ENCODE data around the gene ULK1.
"Not testable (repeated sequence)": the region's sequence is repeated elsewhere in the genome, so short reads cannot be mapped to it uniquely, and the experiment has no call there.

ULK1 gene

DNA sequence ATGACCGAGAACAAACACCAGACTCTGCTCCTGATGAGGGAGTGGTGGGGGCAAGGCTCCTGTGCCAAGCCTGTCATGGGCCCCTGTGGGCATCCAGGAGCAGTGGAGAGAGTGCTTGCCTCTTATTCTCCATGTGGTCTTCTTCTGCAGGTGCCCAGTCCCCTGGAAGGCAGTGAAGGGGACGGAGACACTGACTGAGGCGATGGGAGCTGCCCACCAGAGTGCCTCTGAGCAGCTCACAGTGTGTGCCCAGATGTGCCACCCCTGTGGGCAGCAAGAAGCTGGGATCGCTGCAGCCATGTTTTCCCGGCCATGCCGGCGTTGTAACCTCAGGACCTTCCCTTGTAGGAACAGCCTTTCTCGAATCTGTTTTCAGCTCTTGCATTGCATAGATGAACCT is 49.0 kb downstream of the ULK1 start:
- DNase-seq (ENCODE audit: low read depth): no peak

DNA sequence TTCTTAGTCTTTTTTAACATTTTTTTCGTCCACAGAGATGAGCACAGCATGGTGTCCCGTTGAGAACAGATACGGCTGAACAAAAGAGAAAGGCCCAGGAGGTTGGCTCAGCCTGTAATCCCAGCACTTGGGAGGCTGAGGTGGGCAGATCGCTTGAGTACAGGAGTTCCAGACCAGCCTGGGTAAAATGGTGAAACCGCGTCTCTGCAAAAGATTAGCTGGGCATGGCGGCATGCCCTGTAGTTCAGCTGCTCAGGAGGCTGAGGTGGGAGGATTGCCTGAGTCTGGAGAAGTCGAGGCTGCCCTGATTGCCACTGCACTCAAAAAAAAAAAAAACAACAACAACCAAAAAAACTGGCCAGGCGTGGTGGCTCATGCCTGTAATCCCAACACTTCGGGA is 49.5 kb downstream of the ULK1 start:
- no peak for DNase-seq (ENCODE audit: low read depth)

DNA sequence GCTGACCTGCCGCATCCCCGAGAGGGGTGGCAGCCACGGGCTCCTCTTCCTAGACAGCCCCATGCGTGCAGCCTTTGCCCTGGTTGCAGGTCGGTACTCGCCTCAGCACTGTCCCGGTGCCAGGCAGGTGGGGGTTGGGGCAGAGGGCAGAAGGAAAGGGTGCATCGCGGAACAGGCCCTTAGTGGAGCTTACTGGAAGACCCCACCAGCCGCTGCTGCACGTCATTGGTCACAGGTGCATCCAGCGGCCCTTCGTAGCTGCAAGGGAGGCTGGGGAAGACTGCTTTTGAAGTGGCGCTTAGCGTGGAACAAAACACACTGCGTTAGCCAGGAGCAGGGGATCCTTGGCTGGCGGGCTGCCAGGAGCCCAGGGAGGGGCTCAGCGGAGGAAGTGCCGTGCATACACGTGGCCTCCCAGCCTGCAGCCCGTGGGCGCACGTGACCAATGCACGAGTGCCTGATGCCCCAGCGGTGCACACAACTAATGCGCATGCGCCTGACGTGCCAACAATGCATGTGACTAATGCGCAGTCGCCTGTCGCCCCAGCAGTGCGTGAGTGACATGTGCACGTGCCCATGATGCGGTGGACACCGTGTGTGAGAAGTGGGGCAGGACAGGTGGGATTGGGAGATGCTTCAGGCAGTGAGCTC is 50.3 kb downstream of the ULK1 start:
- DNase-seq (ENCODE audit: low read depth): no peak

DNA sequence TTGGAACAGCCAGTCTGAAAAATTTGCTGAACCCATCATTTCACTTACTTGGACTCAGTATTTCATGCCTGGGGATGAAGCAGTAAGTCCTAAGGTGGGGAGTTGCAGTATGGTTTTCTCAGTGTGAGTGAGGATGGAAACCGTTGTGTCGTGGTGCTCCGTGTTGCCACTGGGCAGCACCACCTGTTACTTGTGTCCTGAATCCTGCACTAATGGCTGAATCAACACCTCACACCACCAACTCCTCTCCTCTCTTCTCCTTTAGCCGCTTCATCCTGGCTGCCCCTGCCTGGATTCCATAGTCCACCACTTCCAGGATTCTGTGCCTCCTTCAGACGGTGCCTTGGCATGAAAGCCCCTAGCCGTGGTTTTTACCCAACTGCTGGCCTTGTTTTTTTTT is 52.3 kb downstream of the ULK1 start:
- DNase-seq (ENCODE audit: low read depth): no peak

DNA sequence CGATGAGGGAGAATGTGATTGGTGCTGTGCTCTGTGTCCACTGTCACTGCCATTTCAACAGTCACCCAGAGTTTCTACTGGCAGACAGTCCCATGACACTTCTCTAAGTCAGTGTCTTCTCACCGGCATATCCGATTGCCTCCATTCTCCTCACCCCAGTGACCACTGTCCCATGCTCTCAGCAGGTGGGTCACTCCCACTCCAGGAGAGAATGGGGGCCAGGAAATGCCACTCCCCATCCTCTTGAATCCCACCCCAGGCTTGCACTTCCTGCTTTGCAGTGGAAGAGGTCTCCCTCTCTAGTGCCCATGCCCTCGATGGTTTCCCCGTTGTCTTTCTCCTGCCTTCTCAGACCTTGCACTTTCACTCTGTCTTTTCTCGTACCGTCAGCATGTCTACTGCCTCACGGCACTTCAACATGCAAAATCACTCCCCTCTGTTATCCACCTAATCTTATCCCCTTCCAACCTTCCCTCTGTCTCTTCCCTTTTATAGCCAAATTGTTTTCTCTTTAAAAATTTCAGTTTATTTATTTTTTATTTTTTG is 53.1 kb downstream of the ULK1 start:
- DNase-seq (ENCODE audit: low read depth): no peak

DNA sequence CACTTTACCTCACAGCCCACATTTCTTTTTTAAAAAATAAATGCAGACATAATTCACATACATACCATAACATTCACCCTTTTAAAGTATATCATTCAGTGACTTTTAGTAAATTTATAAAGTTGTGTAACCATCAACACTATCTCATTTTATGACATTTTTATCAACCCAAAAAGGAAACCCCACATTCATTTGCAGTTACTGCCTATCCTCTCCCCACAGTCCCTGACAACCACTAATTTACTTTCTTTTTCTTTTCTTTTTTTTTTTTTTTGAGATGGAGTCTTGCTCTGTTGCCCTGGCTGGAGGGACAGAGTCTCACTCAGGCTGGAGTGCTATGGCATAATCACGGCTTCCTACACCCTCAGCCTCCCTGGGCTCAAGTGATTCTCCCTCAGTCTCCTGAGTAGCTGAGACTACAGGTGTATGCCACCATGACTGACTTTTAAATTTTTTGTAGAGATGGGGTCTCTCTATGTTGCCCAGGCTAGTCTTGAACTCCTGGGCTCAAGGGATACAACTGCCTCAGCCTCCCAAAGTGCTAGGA is 53.8 kb downstream of the ULK1 start:
- no peak for DNase-seq (ENCODE audit: low read depth)

DNA sequence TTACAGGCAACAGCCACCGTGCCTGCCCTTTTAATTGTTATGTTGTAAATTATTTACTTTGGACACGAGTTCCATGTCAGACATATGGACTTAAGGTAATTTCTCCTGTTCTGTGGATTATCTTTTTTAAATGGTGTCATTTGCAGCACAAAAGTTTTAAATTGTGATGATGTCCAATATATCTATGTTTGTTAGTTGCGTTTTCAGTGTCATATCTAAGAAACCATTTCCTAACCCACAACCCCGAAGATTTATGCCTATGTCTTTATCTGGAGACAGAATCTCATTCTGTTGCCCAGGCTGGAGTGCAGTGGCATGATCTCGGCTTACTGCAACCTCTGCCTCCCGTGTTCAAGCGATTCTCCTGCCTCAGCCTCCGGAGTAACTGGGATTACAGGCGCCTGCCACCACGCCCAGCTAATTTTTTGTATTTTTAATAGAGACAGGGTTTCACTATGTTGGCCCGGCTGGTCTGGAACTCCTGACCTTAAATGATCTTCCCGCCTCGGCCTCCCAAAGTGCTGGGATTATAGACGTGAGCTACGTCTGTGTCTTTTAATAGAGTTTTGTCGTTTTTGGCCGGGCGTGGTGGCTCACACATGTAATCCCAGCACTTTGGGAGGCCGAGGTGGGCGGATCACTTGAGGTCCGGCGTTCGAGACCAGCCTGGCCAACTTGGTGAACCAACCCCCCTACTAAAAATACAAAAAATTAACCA is 54.5 kb downstream of the ULK1 start:
- not testable (repeated sequence) for DNase-seq (ENCODE audit: low read depth)

DNA sequence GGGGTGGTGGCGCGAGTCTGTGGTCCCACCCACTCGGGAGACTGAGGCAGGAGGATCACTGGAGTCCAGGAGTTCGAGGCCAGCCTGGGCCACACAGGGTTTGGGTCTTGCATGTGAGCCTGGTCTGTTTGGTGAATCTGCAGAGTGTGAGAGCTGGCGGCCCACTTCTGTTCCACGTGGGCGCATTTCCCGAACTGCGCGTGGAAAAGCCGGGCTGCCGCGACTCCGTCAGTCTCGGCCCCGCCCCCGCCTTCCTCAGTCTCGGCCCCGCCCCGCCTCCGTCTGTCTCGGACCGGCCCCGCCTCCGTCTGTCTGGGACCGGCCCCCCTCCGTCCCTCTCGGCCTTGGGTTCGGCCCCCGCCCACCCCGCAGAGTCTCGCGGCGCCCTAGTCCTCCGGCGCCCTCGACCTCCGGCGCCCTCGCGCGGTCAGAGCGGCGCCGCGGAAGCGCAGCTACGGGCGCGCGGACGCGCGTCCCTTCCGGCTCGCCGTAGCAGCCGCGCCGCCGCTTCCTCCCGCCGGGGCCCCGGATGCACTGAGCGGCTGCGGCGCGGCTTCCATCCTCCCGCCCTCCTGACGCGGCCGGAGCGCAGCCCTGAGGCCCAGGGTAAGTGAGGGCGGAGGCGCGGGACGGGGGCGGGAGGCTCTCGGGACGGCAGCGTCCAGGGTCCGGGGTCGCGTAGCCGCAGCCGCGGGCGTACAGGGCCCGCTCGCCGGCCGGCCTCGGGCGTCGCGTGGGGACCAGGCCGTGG is 55.2 kb downstream of the ULK1 start, which contains the start of gene EP400:
TSS of gene EP400 (plus strand) at position 512 of the 751 bp plus-strand sequence. CDS start 10,678 bp downstream, outside the sequence.
- peak; percentile 94 for DNase-seq (ENCODE audit: low read depth)

DNA sequence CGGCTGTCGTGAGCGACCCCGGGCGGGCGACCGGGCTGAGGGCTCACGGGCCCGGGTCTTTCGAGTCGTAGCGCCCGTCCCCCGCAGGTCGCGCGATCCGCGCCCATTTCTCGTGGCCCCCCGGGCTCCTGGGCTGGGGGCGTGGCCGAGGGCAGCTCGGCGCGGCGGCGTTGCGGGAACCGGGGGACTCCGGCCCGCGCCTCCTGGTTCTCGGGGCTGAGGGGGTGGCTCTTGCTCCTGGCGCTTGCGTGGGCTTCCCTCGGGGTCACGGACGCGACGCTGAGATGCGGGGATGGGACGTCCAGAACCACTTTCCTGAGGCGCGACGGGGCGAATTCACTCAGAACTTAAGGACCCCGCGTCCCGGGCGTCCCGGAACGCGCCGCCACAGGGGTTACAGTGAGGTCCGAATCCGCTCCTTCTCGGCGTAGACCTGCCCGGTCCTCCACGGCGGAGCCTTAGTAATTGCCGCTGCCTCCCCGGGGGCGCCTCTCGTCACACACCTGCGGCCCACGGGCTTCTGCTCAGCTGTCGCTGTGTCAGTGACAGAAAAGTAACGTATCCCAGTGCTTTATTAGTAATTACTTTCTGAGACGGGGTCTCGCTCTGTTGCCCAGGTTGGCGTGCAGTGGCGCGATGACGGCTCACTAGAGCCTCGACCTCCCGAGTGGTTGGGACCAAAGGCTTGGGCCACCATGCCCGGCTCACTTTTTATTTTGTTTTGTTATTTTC is 55.9 kb downstream of the ULK1 start:
- DNase-seq (ENCODE audit: low read depth): peak; percentile 26

DNA sequence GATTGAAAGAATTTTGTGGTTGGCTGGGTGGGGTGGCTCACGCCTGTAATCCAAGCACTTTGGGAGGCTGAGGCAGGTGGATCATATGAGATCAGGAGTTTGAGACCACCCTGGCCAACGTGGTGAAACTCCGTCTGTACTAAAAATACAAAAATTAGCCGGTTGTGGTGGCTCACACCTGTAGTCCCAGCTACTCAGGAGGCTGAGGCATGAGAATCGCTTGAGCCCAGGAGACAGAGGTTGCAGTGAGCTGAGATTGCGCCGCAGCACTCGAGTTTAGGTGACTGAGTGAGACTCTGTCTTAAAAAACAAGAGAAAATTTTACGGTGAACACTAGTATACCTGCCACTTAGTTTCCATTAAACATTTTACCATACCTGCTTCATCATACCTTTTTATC is 59.4 kb downstream of the ULK1 start:
- DNase-seq (ENCODE audit: low read depth): not testable (repeated sequence)

DNA sequence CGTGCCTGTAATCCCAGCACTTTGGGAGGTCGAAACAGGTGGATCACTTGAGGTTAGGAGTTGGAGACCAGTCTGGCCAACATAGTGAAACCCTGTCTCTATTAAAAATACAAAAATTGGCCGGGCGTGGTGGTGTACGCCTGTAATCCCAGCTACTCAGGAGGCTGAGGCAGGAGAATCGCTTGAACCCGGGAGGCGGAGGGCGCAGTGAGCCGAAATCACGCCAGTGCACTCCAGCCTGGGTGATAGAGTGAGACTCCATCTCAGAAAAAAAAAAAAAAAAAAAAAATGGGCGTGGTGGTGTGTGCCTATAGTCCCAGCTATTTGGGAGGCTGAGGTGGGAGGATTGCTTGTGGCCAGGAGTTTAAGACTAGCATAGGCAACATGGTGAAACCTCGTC is 60.0 kb downstream of the ULK1 start:
- not testable (repeated sequence) for DNase-seq (ENCODE audit: low read depth)

DNA sequence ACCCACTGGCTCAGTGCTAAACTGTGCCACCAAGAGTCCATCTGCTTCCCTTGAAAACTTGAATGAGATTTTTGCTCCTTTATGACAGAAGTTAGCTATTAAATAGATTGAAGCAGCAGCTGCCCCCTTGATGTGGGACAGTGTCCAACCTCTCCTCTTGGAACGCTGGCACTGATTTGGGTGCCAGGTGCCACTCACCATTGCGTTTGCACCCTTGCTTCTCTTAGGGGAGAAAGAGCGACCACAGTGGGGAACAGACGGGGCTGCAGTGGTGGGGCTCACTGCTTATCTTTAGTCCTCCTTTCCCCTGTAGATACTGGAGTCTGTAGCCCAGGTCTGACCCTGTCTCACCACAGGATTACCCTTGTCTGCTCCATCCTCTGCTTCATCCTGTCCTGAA is 64.7 kb downstream of the ULK1 start:
- DNase-seq (ENCODE audit: low read depth): no peak

DNA sequence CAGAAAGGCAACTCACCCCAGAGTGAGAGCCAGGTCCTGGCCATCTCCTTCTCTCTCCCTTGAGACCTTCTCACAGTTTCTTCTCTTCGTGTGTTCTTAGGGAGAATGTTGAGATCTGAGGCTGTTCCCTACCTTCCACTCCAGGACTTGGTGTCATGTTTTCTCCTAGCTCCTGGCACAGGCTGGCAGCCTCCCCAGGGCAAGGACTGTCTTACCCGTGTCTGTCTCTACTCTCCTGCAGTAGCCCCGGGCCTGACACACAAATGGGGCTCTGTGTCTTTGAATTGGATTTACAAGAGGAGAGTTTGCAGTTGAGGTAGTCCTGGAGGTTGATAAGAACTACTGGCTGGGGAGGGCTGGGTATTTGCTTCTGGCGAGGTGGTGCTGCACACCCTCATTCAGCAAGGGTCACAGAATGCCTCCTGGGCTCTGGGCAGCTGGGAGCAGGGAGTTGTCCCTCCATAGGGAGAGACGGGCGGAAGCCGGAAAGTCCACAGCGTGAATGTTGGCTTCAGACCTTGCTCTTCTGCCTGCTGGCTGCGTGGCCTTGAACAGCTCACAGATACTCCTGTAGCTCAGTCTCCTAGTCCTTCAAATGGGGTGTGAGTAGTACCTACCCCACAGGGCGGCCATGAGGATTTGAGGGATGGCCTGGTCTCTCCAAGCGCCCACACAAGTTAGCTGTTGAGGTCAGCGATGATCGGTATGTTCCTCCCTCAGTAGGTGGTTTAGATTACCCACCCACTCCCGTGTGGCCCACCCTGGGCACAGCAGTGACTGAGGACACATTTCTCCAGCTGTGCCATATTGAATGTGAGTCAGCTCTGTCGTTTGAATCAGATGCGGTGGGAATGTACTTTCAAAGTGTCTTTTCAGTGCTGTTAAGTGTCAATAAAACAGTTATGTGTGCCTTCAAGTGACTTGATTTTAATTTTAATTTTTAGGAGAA is 65.5 kb downstream of the ULK1 start:
- DNase-seq (ENCODE audit: low read depth): no peak

DNA sequence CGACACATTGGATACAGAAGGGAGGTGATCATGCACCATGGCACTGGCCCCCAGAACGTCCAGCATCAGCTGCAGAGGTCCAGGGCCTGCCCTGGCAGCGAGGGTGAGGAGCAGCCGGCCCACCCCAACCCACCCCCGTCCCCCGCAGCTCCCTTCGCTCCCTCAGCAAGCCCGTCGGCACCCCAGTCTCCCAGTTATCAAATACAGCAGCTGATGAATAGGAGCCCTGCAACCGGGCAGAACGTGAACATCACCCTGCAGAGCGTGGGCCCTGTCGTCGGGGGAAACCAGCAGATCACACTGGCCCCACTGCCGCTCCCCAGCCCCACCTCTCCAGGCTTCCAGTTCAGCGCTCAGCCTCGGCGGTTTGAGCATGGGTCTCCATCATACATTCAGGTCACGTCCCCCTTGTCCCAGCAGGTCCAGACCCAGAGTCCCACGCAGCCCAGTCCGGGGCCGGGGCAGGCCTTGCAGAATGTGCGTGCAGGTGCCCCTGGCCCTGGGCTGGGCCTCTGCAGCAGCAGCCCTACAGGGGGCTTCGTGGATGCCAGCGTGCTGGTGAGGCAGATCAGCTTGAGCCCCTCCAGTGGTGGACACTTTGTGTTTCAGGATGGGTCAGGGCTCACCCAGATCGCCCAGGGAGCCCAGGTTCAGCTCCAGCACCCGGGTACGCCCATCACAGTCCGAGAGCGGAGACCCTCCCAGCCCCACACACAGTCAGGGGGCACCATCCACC is 66.3 kb downstream of the ULK1 start:
- DNase-seq (ENCODE audit: low read depth): not testable (repeated sequence)

DNA sequence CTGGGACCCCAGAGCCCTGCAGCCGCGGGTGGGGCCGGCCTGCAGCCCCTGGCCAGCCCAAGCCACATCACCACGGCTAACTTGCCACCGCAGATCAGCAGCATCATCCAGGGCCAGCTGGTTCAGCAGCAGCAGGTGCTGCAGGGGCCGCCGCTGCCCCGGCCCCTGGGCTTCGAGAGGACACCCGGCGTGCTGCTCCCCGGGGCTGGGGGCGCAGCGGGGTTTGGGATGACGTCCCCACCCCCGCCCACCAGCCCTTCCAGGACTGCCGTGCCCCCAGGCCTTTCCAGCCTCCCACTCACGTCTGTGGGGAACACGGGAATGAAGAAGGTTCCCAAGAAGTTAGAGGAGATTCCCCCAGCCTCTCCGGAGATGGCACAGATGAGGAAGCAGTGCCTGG is 66.9 kb downstream of the ULK1 start:
- DNase-seq (ENCODE audit: low read depth): not testable (repeated sequence)

DNA sequence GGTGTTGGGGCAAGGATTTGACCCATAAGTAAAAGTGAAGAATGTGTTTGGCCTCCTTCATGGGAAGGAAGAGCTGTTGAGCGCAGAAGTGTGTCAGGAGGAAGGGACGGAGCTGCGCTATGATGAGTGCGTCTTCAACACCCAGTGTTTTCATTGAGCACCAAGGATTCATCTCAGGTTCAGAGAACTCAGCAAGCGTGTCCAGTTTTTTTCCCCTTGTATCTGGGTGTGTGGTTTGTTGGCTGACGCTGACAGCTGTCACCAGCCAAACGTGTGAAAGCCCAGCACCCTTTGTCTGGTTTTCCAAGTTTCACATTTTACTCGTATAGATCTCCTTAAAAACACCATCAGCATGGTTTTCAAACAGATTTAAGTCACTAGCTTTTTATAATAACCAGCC is 67.6 kb downstream of the ULK1 start:
- no peak for DNase-seq (ENCODE audit: low read depth)

DNA sequence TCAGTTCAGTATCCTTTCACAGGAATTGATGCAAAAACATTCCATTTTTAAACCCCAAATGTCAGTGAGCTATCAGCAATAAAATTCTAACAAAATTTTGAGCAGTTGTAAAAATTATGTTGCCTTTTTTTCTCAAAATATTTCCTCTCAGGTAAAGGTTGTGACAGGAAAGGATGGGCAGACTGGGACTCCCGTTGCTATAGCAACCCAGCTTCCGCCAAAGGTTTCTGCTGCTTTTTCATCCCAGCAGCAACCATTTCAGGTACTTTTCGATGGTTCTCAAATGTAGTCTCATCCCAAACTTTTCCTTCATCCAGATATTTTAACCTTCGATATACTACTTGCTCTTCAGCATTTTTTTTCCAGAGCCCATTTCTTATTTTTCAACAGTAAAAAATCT is 69.0 kb downstream of the ULK1 start:
- DNase-seq (ENCODE audit: low read depth): no peak

DNA sequence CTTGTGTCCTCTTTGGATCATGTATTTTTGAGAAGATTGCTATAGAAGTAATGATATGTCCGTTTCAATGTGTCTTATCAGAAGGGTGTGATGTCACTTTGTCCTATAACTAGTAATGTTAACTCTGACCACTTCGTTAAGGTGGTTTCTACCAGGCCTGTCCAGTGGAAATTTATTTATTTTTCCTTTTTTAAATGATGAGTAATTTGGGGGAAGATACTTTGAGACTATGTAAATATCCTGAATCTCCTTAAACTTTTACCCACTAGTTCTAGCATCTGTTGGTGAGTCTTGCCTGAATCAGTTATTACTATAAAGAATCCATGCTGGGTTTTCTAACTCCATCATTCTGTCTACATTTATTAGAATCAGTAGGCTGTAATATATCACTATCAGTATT is 70.7 kb downstream of the ULK1 start:
- DNase-seq (ENCODE audit: low read depth): no peak

DNA sequence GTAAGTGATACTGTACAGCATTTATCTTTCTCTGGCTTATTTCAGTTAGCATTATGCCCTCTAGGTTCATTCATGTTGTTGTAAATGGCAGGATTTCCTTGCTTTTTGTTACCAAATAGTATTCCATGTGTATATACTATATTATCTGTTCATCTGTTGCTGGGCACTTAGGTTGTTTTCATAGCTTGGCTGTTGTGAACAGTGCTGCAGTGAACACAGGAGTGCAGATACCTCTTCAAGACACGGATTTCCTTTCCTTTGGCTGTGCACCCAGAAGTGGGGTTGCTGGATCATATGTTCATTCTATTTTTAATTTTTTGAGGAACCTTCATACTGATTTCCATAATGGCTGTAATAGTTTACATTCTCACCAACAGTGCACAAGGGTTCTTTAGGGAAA is 76.8 kb downstream of the ULK1 start:
- DNase-seq (ENCODE audit: low read depth): no peak

All from activated T-helper 9 cell treated with anti-CD3 and anti-CD28 coated beads, Interleukin-2, amount 50 U/mL, for 16 hours (primary cell).